GM20431 (cell line): Measurements from ENCODE around the gene GOLGA2.

Experiments used
- in situ Hi-C: fragments of 300-500 bp; cut with MseI, MboI; formaldehyde crosslinking; loops from one replicate; pipeline ENCODE4 v1.15.0; 2020; ENCODE audit warnings: low sequenced_read_pairs; ENCODE audit not compliant: unreplicated experiment

The GOLGA2 gene

GRCh38 chr9:128218518-128219389 lies 57.1 kb downstream of the GOLGA2 start:
- in situ Hi-C loops: no loop called here

GRCh38 chr9:128218172-128218517 lies 57.7 kb downstream of the GOLGA2 start:
- in situ Hi-C loops: no loop called here

- in situ Hi-C loops: no loop called here
These were observed 58.8 kb downstream of the GOLGA2 start for GRCh38 chr9:128216781-128217553.

- in situ Hi-C loops: no loop called here
These were observed 60.1 kb downstream of the GOLGA2 start for GRCh38 chr9:128215491-128216409.

GRCh38 chr9:128214571-128215490 lies 61.0 kb downstream of the GOLGA2 start:
- in situ Hi-C loops: no loop called here

- in situ Hi-C loops: no loop called here
These were observed 61.9 kb downstream of the GOLGA2 start for GRCh38 chr9:128213746-128214497.

- in situ Hi-C loops: no loop called here
These were observed 63.9 kb downstream of the GOLGA2 start for GRCh38 chr9:128211981-128212281.

- in situ Hi-C loops: no loop called here
These were observed 64.4 kb downstream of the GOLGA2 start for GRCh38 chr9:128211186-128211980.

GRCh38 chr9:128208946-128209669 lies 66.7 kb downstream of the GOLGA2 start:
- in situ Hi-C loops: no loop called here

- in situ Hi-C loops: no loop called here
These were observed 67.4 kb downstream of the GOLGA2 start for GRCh38 chr9:128208386-128208785.

GRCh38 chr9:128206916-128207910 lies 68.6 kb downstream of the GOLGA2 start:
- in situ Hi-C loops: no loop called here

- in situ Hi-C loops: no loop called here
These were observed 69.3 kb downstream of the GOLGA2 start for GRCh38 chr9:128206484-128206883.
